ENCODE data around the gene CDNF.

Gene CDNF

DNA sequence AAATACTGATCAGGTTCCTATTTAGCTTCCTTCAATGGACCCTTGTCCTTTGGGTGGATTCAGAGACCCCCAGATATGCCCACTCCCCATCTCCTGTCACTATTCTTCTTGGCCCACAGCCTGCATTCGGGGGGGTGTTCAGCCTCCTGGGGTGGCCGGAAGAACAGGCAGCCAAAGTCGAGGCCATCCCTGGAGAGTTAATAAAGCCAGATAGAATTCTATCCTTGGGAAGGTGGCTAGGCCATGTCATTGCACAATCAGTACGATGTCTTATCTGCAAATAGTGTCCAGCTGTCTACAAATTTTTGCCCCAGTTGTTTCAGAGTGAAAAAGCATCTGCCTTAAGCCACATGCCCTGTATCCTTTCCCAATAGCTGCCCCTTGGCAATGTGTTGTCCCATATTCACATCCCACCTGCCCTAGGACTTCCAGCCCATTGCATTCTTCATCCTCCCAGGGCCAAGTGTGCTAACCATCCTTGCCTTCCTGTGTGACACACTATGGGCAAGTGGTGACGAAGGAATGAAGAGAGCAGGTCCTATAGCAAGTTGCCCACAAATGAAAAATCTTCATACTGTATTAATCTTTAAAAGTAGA lies 53.3 kb downstream of the CDNF start:
- no peak for DNase-seq

DNA sequence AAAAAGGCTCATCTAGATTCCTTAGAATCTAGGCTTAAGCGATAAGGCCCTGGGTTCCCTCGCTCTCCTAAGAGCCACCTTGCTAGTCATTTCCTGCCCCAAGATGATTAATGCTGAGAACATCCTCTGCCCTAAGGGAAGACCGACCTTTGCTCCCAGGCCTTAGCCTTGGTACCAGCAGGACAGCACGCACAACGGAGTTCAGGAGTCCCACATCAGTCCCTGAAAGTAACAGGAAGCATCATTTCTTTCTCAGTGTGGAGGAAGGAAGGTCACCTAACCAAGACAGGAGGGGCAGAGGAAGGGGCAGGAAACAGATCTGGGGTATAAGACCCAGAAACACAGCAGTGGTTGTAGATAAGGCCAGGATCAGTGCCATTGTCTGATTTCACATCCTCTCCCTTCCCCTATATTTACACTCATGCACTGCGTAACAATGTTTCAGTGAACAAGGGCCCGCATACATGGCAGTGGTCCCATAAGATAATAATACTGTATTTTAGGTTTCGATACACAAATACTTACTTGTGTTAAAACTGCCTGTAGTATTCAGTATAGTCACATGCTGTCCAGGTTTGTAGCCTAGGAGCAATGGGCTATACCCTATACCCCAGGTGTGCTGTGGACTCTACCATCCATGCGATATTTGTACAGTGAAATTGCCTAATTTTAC lies 55.0 kb downstream of the CDNF start:
- no peak for DNase-seq

DNA sequence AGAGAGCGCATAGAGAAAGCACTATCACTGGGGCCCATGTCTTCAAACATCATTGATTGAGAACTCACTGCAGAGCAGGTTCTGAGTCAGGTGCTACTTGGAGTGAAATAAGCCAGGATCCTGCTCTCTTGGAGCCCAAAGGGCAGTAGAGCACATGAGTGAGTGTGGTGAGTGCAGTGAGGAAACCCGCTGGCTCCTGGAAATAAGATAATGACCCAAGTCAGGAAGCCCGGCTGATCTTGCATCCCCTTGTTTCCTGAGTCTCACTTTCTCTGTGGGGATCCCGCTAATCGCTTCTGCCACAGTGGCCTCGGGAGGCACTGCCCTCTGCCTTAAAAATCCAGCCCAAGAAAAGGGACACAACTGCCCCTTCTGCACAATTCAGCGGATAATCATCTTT lies 56.1 kb downstream of the CDNF start:
- DNase-seq, result no peak

DNA sequence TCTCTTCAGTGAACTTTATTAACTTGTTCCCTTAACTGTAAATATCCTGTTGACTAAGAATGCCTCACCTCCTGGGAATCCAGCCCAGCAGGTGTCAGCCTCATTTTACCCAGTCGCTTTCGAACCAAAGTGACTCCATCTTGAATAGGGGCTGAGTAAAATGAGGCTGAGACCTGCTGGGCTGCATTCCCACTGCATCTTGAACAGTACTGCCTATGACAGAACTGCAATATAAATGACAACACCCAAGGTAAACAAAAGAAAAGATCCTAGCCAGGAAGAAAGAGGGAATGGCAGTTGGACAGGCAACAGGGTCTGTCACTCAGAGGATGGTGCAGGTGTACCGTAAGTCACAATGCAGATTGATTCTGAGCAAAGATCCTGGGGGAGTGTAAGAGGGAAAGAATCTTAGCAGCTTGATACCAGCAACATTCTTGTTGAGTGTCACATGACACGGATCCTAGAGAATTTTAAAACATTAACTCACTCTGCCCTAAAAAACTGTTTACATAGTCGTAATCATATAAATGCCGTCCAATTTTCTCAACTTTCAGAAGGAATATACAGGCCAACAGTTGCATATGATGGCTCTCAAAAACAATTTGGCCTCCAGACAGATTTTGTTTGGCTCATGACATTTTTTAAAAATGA lies 58.7 kb downstream of the CDNF start:
- DNase-seq, result no peak

DNA sequence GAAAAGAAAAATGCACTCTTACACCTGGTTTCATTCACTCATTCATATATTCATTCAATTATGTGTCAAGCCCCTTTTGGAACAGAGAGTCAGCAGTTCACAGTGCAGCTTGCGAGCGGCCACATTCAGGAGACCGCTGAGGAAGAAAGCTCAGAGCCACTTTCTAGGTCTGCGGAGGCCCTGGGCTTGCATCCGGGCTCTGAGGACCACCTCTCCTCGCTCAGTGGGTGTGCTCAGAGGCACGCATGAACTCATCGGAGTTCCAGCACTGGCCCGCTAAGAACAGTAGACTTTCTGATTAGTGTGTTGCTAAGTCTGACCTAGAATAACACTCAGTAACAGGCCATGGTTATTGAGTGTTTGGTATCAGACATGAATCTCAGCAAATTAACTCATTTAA lies 61.3 kb downstream of the CDNF start:
- DNase-seq, result no peak

DNA sequence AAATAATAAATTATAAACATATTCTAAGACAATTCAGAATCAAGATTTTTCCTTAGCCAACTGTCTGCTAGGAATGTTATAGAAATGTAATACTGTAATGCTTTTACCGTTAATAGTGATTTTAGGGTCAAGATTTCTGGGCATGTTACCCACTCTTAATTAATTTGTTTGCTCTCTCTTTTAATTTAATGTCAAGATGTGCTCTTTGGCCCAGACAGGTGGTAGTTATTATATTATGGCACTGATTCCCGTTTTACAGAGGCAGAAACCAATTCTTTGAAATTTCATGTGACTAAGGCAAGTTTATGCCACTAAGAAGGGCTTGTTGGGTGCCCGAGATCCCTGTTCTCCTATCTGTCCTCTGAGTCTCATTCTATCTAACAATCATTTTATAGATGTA lies 62.2 kb downstream of the CDNF start:
- no peak for DNase-seq

DNA sequence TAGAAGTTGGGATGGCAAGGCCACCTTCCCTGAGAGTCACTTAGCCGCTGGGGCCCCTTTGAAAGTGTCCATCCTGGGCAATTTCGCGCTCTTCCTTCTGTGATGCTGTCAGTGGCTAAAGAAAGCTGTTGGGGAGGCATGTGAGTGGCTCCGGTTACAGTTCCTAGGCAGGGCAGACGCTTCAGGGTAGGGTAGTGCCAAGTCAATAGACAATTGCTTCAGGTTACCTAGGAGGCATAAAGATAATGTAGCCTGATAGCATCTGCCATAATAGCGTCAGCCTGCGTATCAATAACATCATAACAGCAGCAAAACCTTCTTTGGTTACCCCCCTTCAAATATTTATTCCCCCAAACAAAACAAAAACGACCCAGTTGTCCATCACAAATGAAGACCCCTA lies 63.0 kb downstream of the CDNF start, which contains the start of gene FAM107B:
FAM107B (minus strand) TSS at position 101 of the 400 bp plus-strand sequence. CDS start 234 bp downstream, outside the sequence.
- DNase-seq, result no peak

DNA sequence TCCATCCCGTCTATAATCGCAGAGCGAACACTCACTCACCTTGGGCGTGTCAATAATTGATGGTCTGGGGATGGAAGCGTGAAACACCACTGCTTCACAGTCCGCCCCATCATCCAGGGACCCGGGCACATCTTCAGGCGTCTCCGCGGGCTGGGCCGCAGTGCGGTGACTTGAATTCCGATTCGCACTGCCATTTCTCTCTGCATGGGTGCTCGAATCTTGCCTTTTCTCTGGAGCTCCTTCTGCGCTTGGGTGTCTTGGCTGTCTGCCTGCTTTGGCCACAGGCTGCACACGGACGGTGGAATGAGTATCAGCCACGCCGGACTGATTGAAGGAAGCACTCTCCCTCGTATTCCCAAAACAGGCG lies 63.6 kb downstream of the CDNF start:
- DNase-seq, result no peak

DNA sequence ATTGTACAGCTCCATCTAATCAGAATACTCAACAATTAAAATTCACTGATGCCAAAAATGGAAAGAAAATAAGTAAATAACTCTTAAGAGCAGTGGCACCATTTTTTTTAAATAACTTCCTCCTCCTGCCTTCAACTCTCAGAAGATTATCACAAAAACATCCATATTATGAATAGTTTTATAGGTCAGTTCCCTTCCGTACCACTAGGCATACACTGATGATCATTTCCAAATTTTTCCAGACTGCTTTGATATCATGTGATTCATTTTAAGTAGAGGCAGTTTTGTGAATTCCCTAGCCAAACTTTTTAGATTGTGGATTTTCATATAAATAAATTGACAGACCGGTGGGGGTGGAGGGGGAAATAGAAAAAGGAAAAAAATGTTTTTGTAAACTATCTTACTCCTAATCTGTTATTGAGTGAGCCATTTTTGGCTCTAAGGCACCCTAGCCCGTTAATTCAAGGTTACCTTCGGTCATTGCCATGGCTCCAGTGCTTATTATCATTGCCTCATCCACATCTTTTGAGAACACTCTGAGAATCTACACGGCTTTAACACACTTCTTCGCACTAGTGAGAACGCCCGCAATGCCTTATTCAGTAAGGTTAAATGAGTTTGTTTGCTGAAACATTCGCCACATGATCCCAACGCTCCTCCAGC lies 64.2 kb downstream of the CDNF start:
- no peak for DNase-seq

DNA sequence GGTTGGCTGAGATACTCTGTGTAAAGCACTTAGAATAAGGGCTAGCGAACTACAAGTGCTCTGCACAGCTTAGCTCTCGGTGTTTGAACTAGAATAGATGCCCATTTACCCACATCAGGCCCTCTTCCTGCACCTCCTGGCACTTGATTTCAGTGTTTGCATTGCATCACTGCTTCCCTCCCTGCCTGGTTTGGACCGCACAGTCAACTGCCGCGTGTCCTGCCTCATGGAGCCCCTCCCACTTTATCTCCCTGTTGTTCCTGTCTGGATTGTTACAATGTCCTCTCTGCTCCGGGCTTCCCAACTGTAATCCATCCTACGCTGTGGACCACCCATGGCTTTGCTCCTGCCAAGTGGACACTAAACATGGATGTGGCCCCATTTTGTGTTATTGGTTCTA lies 65.4 kb downstream of the CDNF start:
- DNase-seq, result no peak

DNA sequence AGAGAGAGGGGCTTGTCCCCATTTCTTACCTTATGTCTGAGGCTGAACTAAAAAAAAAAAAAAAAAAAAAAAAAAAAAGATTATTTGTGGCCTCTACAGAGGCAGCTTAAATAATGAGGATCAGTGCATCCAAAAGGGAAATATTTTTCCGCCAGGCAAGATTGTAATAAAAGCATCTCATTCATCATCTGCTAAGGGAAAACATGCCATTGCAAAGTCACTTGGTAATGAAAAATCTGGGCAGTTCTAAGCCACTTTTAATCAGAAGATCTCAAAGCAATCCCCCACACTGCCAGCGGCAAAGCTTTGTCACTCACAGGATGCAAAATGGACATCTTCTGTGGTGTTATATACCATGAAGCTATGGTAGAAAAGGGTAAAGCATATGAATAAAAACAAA lies 66.9 kb downstream of the CDNF start:
- DNase-seq, result no peak

Measured in T-helper 1 cell (primary cell).